Parathyroid adenoma (tissue), 2 donors: ENCODE measurements around the gene FBXL4.

Experiments used
- H2AFZ ChIP-seq: fragments of 300-600 bp; sonication (generic); one replicate; pipeline ENCODE4 v1.7.0; 2017; ENCODE audit warnings: antibody characterized with exemption, mild to moderate bottlenecking
- H3K27ac ChIP-seq: fragments of 300-600 bp; sonication (generic); one replicate; pipeline ENCODE4 v1.7.0; 2017
- H3K27me3 ChIP-seq: fragments of 300-600 bp; sonication (generic); one replicate; pipeline ENCODE4 v1.7.0; 2017; ENCODE audit warnings: low read length; ENCODE audit not compliant: control insufficient read depth, insufficient read depth
- H3K36me3 ChIP-seq: fragments of 300-600 bp; sonication (generic); one replicate; pipeline ENCODE4 v1.7.0; 2017; ENCODE audit warnings: low read length; ENCODE audit not compliant: control insufficient read depth, insufficient read depth
- H3K4me1 ChIP-seq: fragments of 300-600 bp; sonication (generic); one replicate; pipeline ENCODE4 v1.7.0; 2017; ENCODE audit warnings: control low read depth
- H3K4me2 ChIP-seq: fragments of 300-600 bp; sonication (generic); one replicate; pipeline ENCODE4 v1.7.0; 2017; ENCODE audit warnings: low read length
- H3K4me3 ChIP-seq: fragments of 300-600 bp; sonication (generic); one replicate; pipeline ENCODE4 v1.7.0; 2017; ENCODE audit warnings: low read depth, low read length
- H3K79me2 ChIP-seq: fragments of 300-600 bp; sonication (generic); one replicate; pipeline ENCODE4 v1.7.0; 2017; ENCODE audit warnings: control low read depth
- H3K9ac ChIP-seq: fragments of 300-600 bp; sonication (generic); one replicate; pipeline ENCODE4 v1.7.0; 2017; ENCODE audit warnings: mild to moderate bottlenecking
- H3K9me3 ChIP-seq: fragments of 300-600 bp; sonication (generic); one replicate; pipeline ENCODE4 v1.7.0; 2017; ENCODE audit warnings: low read length; ENCODE audit not compliant: control insufficient read depth
- CTCF ChIP-seq: fragments of 300-600 bp; sonication (generic); IDR thresholded peaks from one replicate; pipeline ENCODE4 v1.7.0; 2017; ENCODE audit warnings: antibody characterized with exemption, mild to moderate bottlenecking
- donor health status: primary hyperparathyroidism.

Gene FBXL4

GRCh38 chr6:98905759-98906158, 42.0 kb downstream of the FBXL4 start:
- Histone ChIP-seq H3K27ac (no peak overlapping the region), H2AFZ (no peak overlapping the region), H3K4me3 (no peak overlapping the region), H3K79me2 (no peaks in the 10 kb centered on the region), H3K36me3 (no peaks in the 10 kb centered on the region), H3K4me2 (no peak overlapping the region), H3K9me3 (no peaks in the 10 kb centered on the region), H3K4me1 (no peaks in the 10 kb centered on the region), H3K27me3 (no peaks in the 10 kb centered on the region), H3K9ac (no peak overlapping the region)
- TF ChIP-seq CTCF: no peak

GRCh38 chr6:98904096-98904495, 43.6 kb downstream of the FBXL4 start:
- no peak overlapping the region for H3K9ac ChIP-seq
- H3K79me2 ChIP-seq: no peaks in the 10 kb centered on the region
- no peaks in the 10 kb centered on the region for H3K27me3 ChIP-seq
- no peak overlapping the region for H2AFZ ChIP-seq
- TF ChIP-seq CTCF: no peak
- no peaks in the 10 kb centered on the region for H3K4me1 ChIP-seq
- no peaks in the 10 kb centered on the region for H3K36me3 ChIP-seq
- no peak overlapping the region for H3K4me2 ChIP-seq
- no peak overlapping the region for H3K27ac ChIP-seq
- no peak overlapping the region for H3K4me3 ChIP-seq
- no peaks in the 10 kb centered on the region for H3K9me3 ChIP-seq

- Histone ChIP-seq H3K4me2 (no peak overlapping the region), H3K27me3 (no peaks in the 10 kb centered on the region), H3K79me2 (no peaks in the 10 kb centered on the region), H3K9me3 (no peaks in the 10 kb centered on the region), H3K4me3 (no peak overlapping the region), H2AFZ (no peak overlapping the region), H3K9ac (no peak overlapping the region), H3K36me3 (no peaks in the 10 kb centered on the region), H3K27ac (no peak overlapping the region), H3K4me1 (no peaks in the 10 kb centered on the region)
- no peak for TF ChIP-seq CTCF
These were observed 47.0 kb downstream of the FBXL4 start for GRCh38 chr6:98900706-98901105.

GRCh38 chr6:98894810-98895209, 52.9 kb downstream of the FBXL4 start:
- Histone ChIP-seq H3K4me2 (no peak overlapping the region), H3K27me3 (no peaks in the 10 kb centered on the region), H3K9me3 (no peaks in the 10 kb centered on the region), H3K27ac (no peak overlapping the region), H2AFZ (no peak overlapping the region), H3K9ac (no peak overlapping the region), H3K4me1 (no peaks in the 10 kb centered on the region), H3K4me3 (no peak overlapping the region), H3K36me3 (no peaks in the 10 kb centered on the region), H3K79me2 (no peaks in the 10 kb centered on the region)
- no peak for TF ChIP-seq CTCF

- H3K79me2 ChIP-seq: no peaks in the 10 kb centered on the region
- no peaks in the 10 kb centered on the region for H3K27me3 ChIP-seq
- H3K27ac ChIP-seq: no peak overlapping the region
- TF ChIP-seq CTCF: no peak
- no peaks in the 10 kb centered on the region for H3K9me3 ChIP-seq
- H3K4me3 ChIP-seq: no peak overlapping the region
- H3K36me3 ChIP-seq: no peaks in the 10 kb centered on the region
- no peak overlapping the region for H3K4me2 ChIP-seq
- H2AFZ ChIP-seq: no peak overlapping the region
- H3K9ac ChIP-seq: no peak overlapping the region
- no peaks in the 10 kb centered on the region for H3K4me1 ChIP-seq
These were observed 60.1 kb downstream of the FBXL4 start for GRCh38 chr6:98887650-98888049.
